Ovary (tissue), 3 donors: ENCODE data around the gene THRB.

Source experiments
- EP300 ChIP-seq: sonication (generic); formaldehyde crosslinking; IDR thresholded peaks from one replicate; pipeline ENCODE4 v1.6.1; 2017; ENCODE audit warnings: antibody characterized with exemption
- POLR2A ChIP-seq: fragments of 450-650 bp; IDR thresholded peaks from one replicate; pipeline ENCODE4 v1.6.1; 2017; ENCODE audit warnings: antibody characterized with exemption, mild to moderate bottlenecking, moderate library complexity
- TF ChIP-seq, protein P1 (sequence below), 3 donors: fragments of 450-650 bp in 2 of 3; fragments of 200-600 bp in 1 of 3; IDR thresholded peaks; one replicate each; pipeline versions ENCODE4 v1.5.1 to v1.8.0; 2016 to 2022; ENCODE audit warnings: antibody characterized with exemption in 3 of 3, mild to moderate bottlenecking in 1 of 3
- donor health status: DM: no; HTN: no; CAD: no.

- TF ChIP-seq, protein P1, sequence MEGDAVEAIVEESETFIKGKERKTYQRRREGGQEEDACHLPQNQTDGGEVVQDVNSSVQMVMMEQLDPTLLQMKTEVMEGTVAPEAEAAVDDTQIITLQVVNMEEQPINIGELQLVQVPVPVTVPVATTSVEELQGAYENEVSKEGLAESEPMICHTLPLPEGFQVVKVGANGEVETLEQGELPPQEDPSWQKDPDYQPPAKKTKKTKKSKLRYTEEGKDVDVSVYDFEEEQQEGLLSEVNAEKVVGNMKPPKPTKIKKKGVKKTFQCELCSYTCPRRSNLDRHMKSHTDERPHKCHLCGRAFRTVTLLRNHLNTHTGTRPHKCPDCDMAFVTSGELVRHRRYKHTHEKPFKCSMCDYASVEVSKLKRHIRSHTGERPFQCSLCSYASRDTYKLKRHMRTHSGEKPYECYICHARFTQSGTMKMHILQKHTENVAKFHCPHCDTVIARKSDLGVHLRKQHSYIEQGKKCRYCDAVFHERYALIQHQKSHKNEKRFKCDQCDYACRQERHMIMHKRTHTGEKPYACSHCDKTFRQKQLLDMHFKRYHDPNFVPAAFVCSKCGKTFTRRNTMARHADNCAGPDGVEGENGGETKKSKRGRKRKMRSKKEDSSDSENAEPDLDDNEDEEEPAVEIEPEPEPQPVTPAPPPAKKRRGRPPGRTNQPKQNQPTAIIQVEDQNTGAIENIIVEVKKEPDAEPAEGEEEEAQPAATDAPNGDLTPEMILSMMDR (IDR thresholded peaks at IDR 0.05): no peak
- TF ChIP-seq POLR2A (no peak), EP300 (no peak)
Measured at GRCh38 chr3:24332092-24332491, 162.6 kb downstream of the THRB start.
